GM10248 (cell line): ENCODE results near the gene DNAAF5.
"Not testable (repeated sequence)": the region's sequence is repeated elsewhere in the genome, so short reads cannot be mapped to it uniquely, and the experiment has no call there.

Experiments
- CTCF ChIA-PET: fragments of 300-600 bp; sonication (Branson Sonifier 250); formaldehyde crosslinking; extraction: SDS; loops from one replicate; lab custom pipeline; 2021; ENCODE audit warnings: antibody characterized with exemption; lab: Yijun Ruan, JAX
- POLR2A ChIA-PET: fragments of 350-650 bp; sonication (Branson Sonifier 250); formaldehyde crosslinking; extraction: SDS; loops from one replicate; lab custom pipeline; 2020; ENCODE audit warnings: antibody characterized with exemption; lab: Yijun Ruan, JAX
- DNase-seq: peaks from one replicate; pipeline ENCODE4 v3.0.0; 2012; ENCODE audit errors: extremely low spot score
- CTCF ChIP-seq: IDR thresholded peaks from 2 replicates; pipeline ENCODE4 v1.5.1; 2012; ENCODE audit warnings: mild to moderate bottlenecking, low read depth; ENCODE audit errors: extremely low read depth, missing control alignments, control extremely low read depth

DNAAF5 gene

DNA sequence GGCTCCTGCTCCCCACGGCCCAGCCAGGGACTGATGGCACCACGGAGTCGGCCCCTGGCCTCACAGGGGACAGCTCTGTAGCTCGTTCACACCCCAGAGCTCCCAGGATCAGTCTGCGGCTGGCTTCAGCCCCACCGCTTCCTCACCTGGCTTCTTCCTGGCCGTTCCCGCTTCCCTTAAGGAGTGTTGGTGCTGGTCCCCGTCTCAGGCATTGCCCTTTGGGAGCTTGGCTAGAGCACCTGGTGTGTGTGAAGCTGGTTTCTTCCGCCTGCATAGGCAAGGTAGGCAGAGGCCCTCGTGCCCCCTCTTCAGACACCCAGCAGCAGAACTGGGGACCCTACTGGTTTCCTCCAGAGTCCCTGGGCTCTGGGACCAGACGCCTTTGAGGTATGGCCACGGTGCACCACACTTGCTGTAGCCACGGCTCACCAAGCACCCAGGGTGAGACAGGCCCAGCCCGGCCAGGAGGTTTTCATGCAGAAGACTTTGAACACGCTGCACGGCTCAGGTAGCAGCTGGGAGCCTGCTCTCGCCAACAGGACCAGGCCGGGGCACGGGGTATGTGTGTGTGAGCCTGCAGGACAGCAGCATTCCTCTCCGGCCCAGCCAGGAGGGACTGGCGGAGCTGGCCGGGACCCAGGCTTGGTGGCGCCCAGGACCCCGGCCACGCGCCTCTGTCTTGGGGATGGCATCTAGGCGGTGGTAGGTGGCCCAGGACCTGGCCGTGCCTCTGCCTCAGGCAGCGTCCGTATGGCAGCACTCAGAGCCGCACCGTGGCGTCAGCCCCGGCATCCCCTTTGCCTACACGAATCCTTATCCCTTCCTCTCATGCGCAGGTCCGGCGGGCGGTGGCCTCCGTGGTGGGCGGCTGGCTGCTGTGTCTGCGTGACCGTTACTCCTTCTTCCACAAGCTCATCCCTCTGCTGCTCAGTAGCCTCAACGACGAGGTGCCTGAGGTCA, 13.8 kb downstream of the DNAAF5 start:
- ChIA-PET CTCF (interaction anchor here (1.0 to 1.4 kb wide), 3 partner anchors 8 to 12 kb away, joined by 3 read pairs; no protein-coding TSS in a partner anchor), POLR2A (no interaction called here)
- no peak for TF ChIP-seq CTCF
- DNase-seq: no peak

GRCh38 chr7:741191-741671, 14.7 kb downstream of the DNAAF5 start:
- TF ChIP-seq CTCF: no peak
- CTCF ChIA-PET: interaction anchor here (1.0 to 1.3 kb wide), 2 partner anchors 9 kb away, joined by 3 read pairs; no protein-coding TSS in a partner anchor
- POLR2A ChIA-PET: no interaction called here
- no peak for DNase-seq

DNA sequence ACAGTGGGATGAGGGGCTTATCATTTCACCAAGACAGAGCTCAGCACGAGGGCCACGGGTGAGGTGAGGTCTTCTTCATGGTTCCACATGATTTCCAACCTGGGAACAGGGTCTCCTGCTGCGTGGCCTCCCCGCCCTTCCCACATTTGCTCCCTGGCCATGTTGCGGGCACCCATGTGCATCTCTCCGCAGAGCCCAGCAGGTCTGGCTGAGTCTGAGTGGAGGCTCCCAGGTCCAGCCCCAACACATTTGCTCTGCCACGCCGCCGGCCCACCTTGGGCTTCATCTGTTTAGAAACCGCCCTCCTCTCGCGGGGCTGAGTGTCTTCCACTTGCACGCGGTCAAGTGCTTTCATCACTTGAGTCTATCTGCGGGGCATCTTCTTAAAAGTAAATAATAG, 15.4 kb downstream of the DNAAF5 start:
- no peak for DNase-seq
- POLR2A ChIA-PET: no interaction called here
- TF ChIP-seq CTCF: no peak
- CTCF ChIA-PET: interaction anchor here (1.0 kb wide), 1 partner anchor 10 kb away, joined by 3 read pairs; no protein-coding TSS in a partner anchor

- no peak for DNase-seq
- POLR2A ChIA-PET: no interaction called here
- CTCF ChIA-PET: interaction anchor here (1.3 to 1.6 kb wide), 3 partner anchors 11 to 421 kb away, joined by 3 to 4 read pairs (median 3); no protein-coding TSS in a partner anchor
- TF ChIP-seq CTCF: no peak
These were observed 16.3 kb downstream of the DNAAF5 start for GRCh38 chr7:742791-743190.

DNA sequence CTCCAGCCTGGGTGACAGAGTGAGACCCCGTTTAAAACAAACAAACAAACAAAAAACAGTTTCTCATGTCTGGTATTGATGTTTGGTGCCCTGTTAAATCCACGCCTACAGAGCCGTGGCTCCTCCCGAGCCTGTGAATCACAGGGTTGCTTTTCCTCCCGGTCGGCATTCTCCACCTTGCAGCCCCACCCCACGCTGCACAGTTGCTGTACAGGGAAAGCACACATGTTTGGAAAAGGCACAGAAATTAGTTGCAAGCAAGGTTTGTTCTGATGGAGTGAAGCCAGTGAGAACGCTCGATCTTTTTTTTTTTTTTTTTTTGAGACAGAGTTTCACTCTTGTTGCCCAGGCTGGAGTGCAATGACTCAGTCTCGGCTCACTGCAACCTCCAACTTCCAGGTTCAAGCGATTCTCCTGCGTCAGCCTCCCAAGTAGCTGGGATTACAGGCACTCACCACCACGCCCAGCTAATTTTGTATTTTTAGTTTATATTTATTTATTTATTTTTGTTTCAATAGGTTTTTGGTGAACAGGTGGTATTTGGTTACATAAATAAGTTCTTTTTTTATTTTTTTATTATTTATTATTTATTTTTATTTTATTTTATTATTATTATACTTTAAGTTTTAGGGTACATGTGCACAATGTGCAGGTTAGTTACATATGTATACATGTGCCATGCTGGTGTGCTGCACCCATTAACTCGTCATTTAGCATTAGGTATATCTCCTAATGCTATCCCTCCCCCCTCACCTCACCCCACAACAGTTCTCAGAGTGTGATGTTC, 17.0 kb downstream of the DNAAF5 start:
- POLR2A ChIA-PET, DNase-seq: not testable (repeated sequence)
- CTCF ChIA-PET: interaction anchor here (1.3 to 1.6 kb wide), 3 partner anchors 12 to 422 kb away, joined by 3 to 4 read pairs (median 3); no protein-coding TSS in a partner anchor

GRCh38 chr7:744128-744520, 17.6 kb downstream of the DNAAF5 start:
- CTCF ChIA-PET, DNase-seq, POLR2A ChIA-PET: not testable (repeated sequence)

DNA sequence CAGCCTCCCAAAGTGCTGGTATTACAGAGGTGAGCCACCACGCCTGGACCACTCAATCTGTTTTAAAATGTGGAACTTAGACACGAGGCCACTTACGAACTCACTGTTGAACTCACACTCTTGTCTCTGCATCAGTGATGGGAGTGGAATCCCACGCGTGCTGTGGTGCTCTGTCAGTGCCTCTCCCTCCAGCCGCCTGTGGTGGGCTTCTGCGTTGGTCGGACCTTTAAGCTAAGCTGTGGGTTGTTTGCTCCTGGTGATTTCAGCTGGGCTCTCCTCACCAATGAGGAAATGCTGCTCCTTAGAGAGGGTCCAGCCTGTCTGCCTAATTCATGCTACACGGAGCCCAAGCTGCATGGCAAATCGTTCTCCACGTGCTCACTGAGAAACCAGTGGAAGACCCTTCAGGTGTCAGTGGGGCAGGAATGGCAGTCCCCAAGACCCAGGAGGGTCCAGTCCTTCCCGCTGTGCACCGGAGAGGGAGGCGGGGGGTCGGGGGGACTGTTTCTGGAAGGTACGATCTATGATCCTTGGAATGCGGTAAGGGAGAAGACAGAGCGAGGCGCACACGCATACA, 18.4 kb downstream of the DNAAF5 start:
- ChIA-PET POLR2A (no interaction called here), CTCF (no interaction called here)
- TF ChIP-seq CTCF: no peak
- no peak for DNase-seq
